Body of pancreas (tissue), 4 donors: ENCODE results near the gene STAC.

Experiments used
- CTCF ChIP-seq, 7 experiments: fragments of 450-650 bp in 4 of 7; fragments of 200-600 bp in 3 of 7; sonication (generic) in 3 of 7; IDR thresholded peaks; one replicate each; pipeline ENCODE4 v1.5.1; 2016 to 2019; ENCODE audit warnings: antibody characterized with exemption in 7 of 7
- POLR2A ChIP-seq, 3 donors: fragments of 450-650 bp; IDR thresholded peaks; one replicate each; pipeline ENCODE4 v1.6.1; 2016; ENCODE audit warnings: antibody characterized with exemption in 3 of 3, mild to moderate bottlenecking in 2 of 3

DNA sequence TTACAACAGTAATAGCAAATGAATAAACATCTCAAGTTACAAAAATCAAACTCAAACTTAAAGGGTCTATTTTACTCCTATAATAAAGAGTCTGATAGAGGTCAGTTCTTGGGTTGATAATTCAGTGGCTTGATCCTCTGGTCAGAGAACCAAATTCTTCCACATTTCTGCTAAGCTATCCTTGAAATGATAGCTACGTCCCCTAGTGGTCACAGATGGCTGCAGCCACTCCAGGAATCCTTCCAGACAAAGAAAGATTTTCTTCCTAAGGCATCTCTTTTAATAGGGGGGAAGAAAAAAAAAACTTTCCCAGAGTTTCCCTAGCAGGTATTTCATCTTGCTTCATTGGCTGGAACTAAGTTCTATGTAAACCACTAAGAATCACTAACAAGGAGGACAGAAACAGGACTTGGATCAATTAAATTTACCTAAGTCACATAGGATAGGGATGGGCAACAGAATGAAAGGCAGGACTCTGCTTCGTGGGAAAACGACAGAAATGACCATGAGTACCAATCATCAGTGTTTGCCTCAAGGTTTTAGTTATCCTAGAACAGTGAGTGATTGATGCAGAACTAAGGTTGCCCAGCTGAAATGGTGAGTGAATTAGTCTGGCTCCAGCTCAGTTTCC, 160.7 kb downstream of the STAC start:
- TF ChIP-seq CTCF (IDR thresholded peaks at IDR 0.05) (peak; percentile 10 to 52 (median 38)), POLR2A (IDR thresholded peaks at IDR 0.05) (no peak)
